ENCODE results near the gene ELOVL1.
"Not testable (repeated sequence)": the region's sequence is repeated elsewhere in the genome, so short reads cannot be mapped to it uniquely, and the experiment has no call there.

Gene ELOVL1

GRCh38 chr1:43382027-43382779 lies 14.4 kb upstream of the ELOVL1 start:
- DNase-seq (ENCODE audit: low read depth in 4 of 4, low spot score in 1 of 4) = no peak

- DNase-seq (ENCODE audit: low read depth in 4 of 4, low spot score in 1 of 4) = no peak
These were observed 13.8 kb upstream of the ELOVL1 start for GRCh38 chr1:43381612-43382011.

- no peak for DNase-seq (ENCODE audit: low read depth in 4 of 4, low spot score in 1 of 4)
These were observed 11.7 kb upstream of the ELOVL1 start for GRCh38 chr1:43379476-43379875.

GRCh38 chr1:43377831-43378230 lies 10.0 kb upstream of the ELOVL1 start:
- DNase-seq (ENCODE audit: low read depth in 4 of 4, low spot score in 1 of 4) = no peak

- DNase-seq (ENCODE audit: low read depth in 4 of 4, low spot score in 1 of 4) = no peak
These were observed 9.0 kb upstream of the ELOVL1 start for GRCh38 chr1:43376723-43377235.

GRCh38 chr1:43373066-43373940 lies 5.5 kb upstream of the ELOVL1 start:
- no peak for DNase-seq (ENCODE audit: low read depth in 4 of 4, low spot score in 1 of 4)

- no peak for DNase-seq (ENCODE audit: low read depth in 4 of 4, low spot score in 1 of 4)
These were observed 4.4 kb upstream of the ELOVL1 start for GRCh38 chr1:43372172-43372571.

- no peak for DNase-seq (ENCODE audit: low read depth in 4 of 4, low spot score in 1 of 4)
These were observed 2.8 kb upstream of the ELOVL1 start for GRCh38 chr1:43370564-43370963.

- DNase-seq (ENCODE audit: low read depth in 4 of 4, low spot score in 1 of 4) = not testable (repeated sequence)
These were observed 2.0 kb upstream of the ELOVL1 start for GRCh38 chr1:43369779-43370178.

- no peak for DNase-seq (ENCODE audit: low read depth in 4 of 4, low spot score in 1 of 4)
These were observed 822 bp upstream of the ELOVL1 start for GRCh38 chr1:43368646-43369020.

- DNase-seq (ENCODE audit: low read depth in 4 of 4, low spot score in 1 of 4) = peak in 1 of 4 experiments; percentile 65
These were observed 546 bp downstream of the ELOVL1 start for GRCh38 chr1:43367026-43367903.

GRCh38 chr1:43366601-43367025 lies 1.2 kb downstream of the ELOVL1 start:
- DNase-seq (ENCODE audit: low read depth in 4 of 4, low spot score in 1 of 4) = no peak

GRCh38 chr1:43366179-43366578 lies 1.6 kb downstream of the ELOVL1 start:
- DNase-seq (ENCODE audit: low read depth in 4 of 4, low spot score in 1 of 4) = no peak

- no peak for DNase-seq (ENCODE audit: low read depth in 4 of 4, low spot score in 1 of 4)
These were observed 2.1 kb downstream of the ELOVL1 start for GRCh38 chr1:43365678-43366077.

- DNase-seq (ENCODE audit: low read depth in 4 of 4, low spot score in 1 of 4) = no peak
These were observed 3.8 kb downstream of the ELOVL1 start for GRCh38 chr1:43363935-43364525.

- DNase-seq (ENCODE audit: low read depth in 4 of 4, low spot score in 1 of 4) = no peak
These were observed 4.4 kb downstream of the ELOVL1 start for GRCh38 chr1:43363283-43363934.

- no peak for DNase-seq (ENCODE audit: low read depth in 4 of 4, low spot score in 1 of 4)
These were observed 7.2 kb downstream of the ELOVL1 start for GRCh38 chr1:43360616-43361015.

GRCh38 chr1:43359696-43360095 lies 8.1 kb downstream of the ELOVL1 start:
- DNase-seq (ENCODE audit: low read depth in 4 of 4, low spot score in 1 of 4) = no peak

- DNase-seq (ENCODE audit: low read depth in 4 of 4, low spot score in 1 of 4) = peak; percentile 95 to 99 (median 98)
These were observed 8.8 kb downstream of the ELOVL1 start, which contains the start of gene CDC20 for GRCh38 chr1:43358746-43359693. CDC20 (plus strand) TSS chr1:43358981; CDS start chr1:43359216, 235 bp downstream.
